ENCODE results near the gene SDK1.
A peak's percentile ranks its signal among the peaks of the same experiment; 100 is the strongest.

Gene SDK1

DNA sequence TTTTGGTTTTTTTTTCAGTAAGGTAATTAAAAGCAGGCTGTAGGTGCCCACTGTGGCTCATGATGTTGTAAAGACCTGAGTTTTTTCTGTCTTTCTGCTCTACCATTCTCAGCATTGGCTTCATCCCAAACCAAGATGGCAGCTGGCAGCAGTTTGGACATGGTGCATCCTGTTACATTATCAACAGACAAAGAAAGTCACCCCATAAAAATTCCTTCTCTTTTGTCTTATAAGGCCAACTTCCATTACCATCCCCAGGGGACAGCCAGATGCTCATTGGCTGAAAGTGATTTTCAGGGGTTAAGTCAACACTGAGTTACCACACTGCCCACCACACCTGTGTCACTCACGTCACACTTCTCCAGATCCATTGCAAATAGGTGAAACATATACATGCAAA is 558.4 kb downstream of the SDK1 start:
- WGBS, 2 donors (ENCODE audit: extremely low coverage in 2 of 2, insufficient read length in 2 of 2, insufficient replicate concordance in 1 of 2) = no CpG with 5 or more reads among the region's 1 CpG
- no peak overlapping the region for H3K4ac ChIP-seq (ENCODE audit: low read length)

GRCh38 chr7:3860932-3861331 is 559.9 kb downstream of the SDK1 start:
- H3K23ac ChIP-seq (ENCODE audit: low read depth, low read length, poor library complexity) = no peak overlapping the region
- no peak overlapping the region for H3K9ac ChIP-seq (ENCODE audit: low read depth, low read length, poor library complexity)
- no peaks in the 10 kb centered on the region for H3K36me3 ChIP-seq (replicated peaks in 1 of 2; ENCODE audit: control insufficient read depth in 2 of 2, insufficient read depth in 2 of 2, low read length in 2 of 2)
- no peak overlapping the region for H3K4ac ChIP-seq (ENCODE audit: low read length)
- no peak overlapping the region for H2AFZ ChIP-seq (ENCODE audit: low read length)
- H3K18ac ChIP-seq (ENCODE audit: low read length) = no peak overlapping the region
- no peak overlapping the region for H4K91ac ChIP-seq (ENCODE audit: low read depth, low read length, poor library complexity)
- H2AK5ac ChIP-seq (ENCODE audit: low read depth, low read length) = no peak overlapping the region
- no peak for DNase-seq (ENCODE audit: low spot score)
- H3K27me3 ChIP-seq (ENCODE audit: control insufficient read depth in 3 of 3, insufficient read depth in 3 of 3, low read depth in 1 of 3, low read length in 3 of 3) = no peaks in the 10 kb centered on the region
- H2BK120ac ChIP-seq (ENCODE audit: low read depth, low read length) = no peak overlapping the region
- no peak overlapping the region for H2BK12ac ChIP-seq (ENCODE audit: low read length)
- H3K79me1 ChIP-seq (ENCODE audit: low read depth, low read length) = no peaks in the 10 kb centered on the region
- H3K4me3 ChIP-seq (ENCODE audit: low read length in 2 of 2) = no peak overlapping the region
- no peak overlapping the region for H3K4me2 ChIP-seq (ENCODE audit: insufficient read depth, low read length, poor library complexity, severe bottlenecking)
- H2BK5ac ChIP-seq (ENCODE audit: low read length) = no peak overlapping the region
- H3K14ac ChIP-seq (ENCODE audit: low read length) = no peak overlapping the region
- H3K4me1 ChIP-seq (ENCODE audit: control insufficient read depth in 2 of 2, insufficient read depth in 1 of 2, low read depth in 1 of 2, low read length in 2 of 2) = peaks cover 2 to 15% of the 10 kb centered on the region in 2 donors
- no CpG with 5 or more reads among the region's 9 CpGs for WGBS, 2 donors (ENCODE audit: extremely low coverage in 2 of 2, insufficient read length in 2 of 2, insufficient replicate concordance in 1 of 2)
- H3K27ac ChIP-seq (replicated peaks; ENCODE audit: low read length) = no peak overlapping the region
- H4K8ac ChIP-seq (ENCODE audit: low read depth, low read length) = no peak overlapping the region
- H3K9me3 ChIP-seq (replicated peaks in 1 of 2; ENCODE audit: control insufficient read depth in 2 of 2, insufficient read depth in 1 of 2, low read depth in 1 of 2, low read length in 2 of 2) = peaks cover 0 to 12% of the 10 kb centered on the region in 2 donors
- no peak overlapping the region for H2BK15ac ChIP-seq (ENCODE audit: low read length)

More for the DNA sequence above, 558.4 kb downstream of the SDK1 start:
- Histone ChIP-seq H4K8ac (ENCODE audit: low read depth, low read length) (no peak overlapping the region), H2AFZ (ENCODE audit: low read length) (no peak overlapping the region), H2BK5ac (ENCODE audit: low read length) (no peak overlapping the region), H3K9ac (ENCODE audit: low read depth, low read length, poor library complexity) (no peak overlapping the region), H3K36me3 (replicated peaks in 1 of 2; ENCODE audit: control insufficient read depth in 2 of 2, insufficient read depth in 2 of 2, low read length in 2 of 2) (no peaks in the 10 kb centered on the region), H3K4me2 (ENCODE audit: insufficient read depth, low read length, poor library complexity, severe bottlenecking) (no peak overlapping the region), H2BK12ac (ENCODE audit: low read length) (no peak overlapping the region), H3K4me1 (ENCODE audit: control insufficient read depth in 2 of 2, insufficient read depth in 1 of 2, low read depth in 1 of 2, low read length in 2 of 2) (peaks cover 2 to 15% of the 10 kb centered on the region in 2 donors), H3K79me1 (ENCODE audit: low read depth, low read length) (no peaks in the 10 kb centered on the region), H3K4me3 (ENCODE audit: low read length in 2 of 2) (no peak overlapping the region), H3K18ac (ENCODE audit: low read length) (no peak overlapping the region), H3K14ac (ENCODE audit: low read length) (no peak overlapping the region), H4K91ac (ENCODE audit: low read depth, low read length, poor library complexity) (no peak overlapping the region), H2BK120ac (ENCODE audit: low read depth, low read length) (no peak overlapping the region), H3K9me3 (replicated peaks in 1 of 2; ENCODE audit: control insufficient read depth in 2 of 2, insufficient read depth in 1 of 2, low read depth in 1 of 2, low read length in 2 of 2) (peaks cover 4 to 21% of the 10 kb centered on the region in 2 donors), H3K27me3 (ENCODE audit: control insufficient read depth in 3 of 3, insufficient read depth in 3 of 3, low read depth in 1 of 3, low read length in 3 of 3) (no peaks in the 10 kb centered on the region), H3K27ac (replicated peaks; ENCODE audit: low read length) (no peak overlapping the region), H2BK15ac (ENCODE audit: low read length) (no peak overlapping the region), H3K23ac (ENCODE audit: low read depth, low read length, poor library complexity) (no peak overlapping the region), H2AK5ac (ENCODE audit: low read depth, low read length) (no peak overlapping the region)
- DNase-seq (ENCODE audit: low spot score) = no peak

DNA sequence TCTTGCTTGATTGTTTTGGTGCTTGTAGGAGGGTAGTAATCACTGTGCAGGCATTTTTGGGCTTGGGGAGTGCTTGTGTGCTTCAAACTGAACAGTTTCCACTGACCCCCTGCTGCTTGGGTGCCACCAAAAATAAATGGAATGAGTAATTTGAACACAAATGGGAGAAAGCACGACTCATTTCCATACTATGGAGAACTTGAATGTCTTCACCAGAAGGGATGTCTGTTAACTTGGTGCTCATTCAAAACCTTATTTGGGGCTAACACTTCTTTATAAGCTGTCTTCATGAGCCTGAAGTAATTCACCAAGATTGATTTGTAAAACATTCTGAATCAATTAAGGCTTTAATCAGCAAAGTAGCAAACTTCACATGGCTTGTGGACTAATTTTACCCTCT is 560.3 kb downstream of the SDK1 start:
- H3K23ac ChIP-seq (ENCODE audit: low read depth, low read length, poor library complexity) = no peak overlapping the region
- H2AK5ac ChIP-seq (ENCODE audit: low read depth, low read length) = no peak overlapping the region
- H4K8ac ChIP-seq (ENCODE audit: low read depth, low read length) = no peak overlapping the region
- H3K18ac ChIP-seq (ENCODE audit: low read length) = no peak overlapping the region
- no peaks in the 10 kb centered on the region for H3K27me3 ChIP-seq (ENCODE audit: control insufficient read depth in 3 of 3, insufficient read depth in 3 of 3, low read depth in 1 of 3, low read length in 3 of 3)
- H3K4me3 ChIP-seq (ENCODE audit: low read length in 2 of 2) = no peak overlapping the region
- H3K79me1 ChIP-seq (ENCODE audit: low read depth, low read length) = no peaks in the 10 kb centered on the region
- no peak overlapping the region for H4K91ac ChIP-seq (ENCODE audit: low read depth, low read length, poor library complexity)
- no peak overlapping the region for H3K14ac ChIP-seq (ENCODE audit: low read length)
- DNase-seq (ENCODE audit: low spot score) = no peak
- peaks cover 2 to 15% of the 10 kb centered on the region in 2 donors for H3K4me1 ChIP-seq (ENCODE audit: control insufficient read depth in 2 of 2, insufficient read depth in 1 of 2, low read depth in 1 of 2, low read length in 2 of 2)
- no peak overlapping the region for H2BK15ac ChIP-seq (ENCODE audit: low read length)
- no CpG with 5 or more reads among the region's 1 CpG for WGBS, 2 donors (ENCODE audit: extremely low coverage in 2 of 2, insufficient read length in 2 of 2, insufficient replicate concordance in 1 of 2)
- no peak overlapping the region for H3K4ac ChIP-seq (ENCODE audit: low read length)
- H2AFZ ChIP-seq (ENCODE audit: low read length) = no peak overlapping the region
- H3K9me3 ChIP-seq (replicated peaks in 1 of 2; ENCODE audit: control insufficient read depth in 2 of 2, insufficient read depth in 1 of 2, low read depth in 1 of 2, low read length in 2 of 2) = peaks cover 0 to 12% of the 10 kb centered on the region in 2 donors
- H2BK120ac ChIP-seq (ENCODE audit: low read depth, low read length) = no peak overlapping the region
- no peak overlapping the region for H2BK12ac ChIP-seq (ENCODE audit: low read length)
- no peak overlapping the region for H2BK5ac ChIP-seq (ENCODE audit: low read length)
- H3K9ac ChIP-seq (ENCODE audit: low read depth, low read length, poor library complexity) = no peak overlapping the region
- H3K36me3 ChIP-seq (replicated peaks in 1 of 2; ENCODE audit: control insufficient read depth in 2 of 2, insufficient read depth in 2 of 2, low read length in 2 of 2) = no peaks in the 10 kb centered on the region
- no peak overlapping the region for H3K4me2 ChIP-seq (ENCODE audit: insufficient read depth, low read length, poor library complexity, severe bottlenecking)
- no peak overlapping the region for H3K27ac ChIP-seq (replicated peaks; ENCODE audit: low read length)

DNA sequence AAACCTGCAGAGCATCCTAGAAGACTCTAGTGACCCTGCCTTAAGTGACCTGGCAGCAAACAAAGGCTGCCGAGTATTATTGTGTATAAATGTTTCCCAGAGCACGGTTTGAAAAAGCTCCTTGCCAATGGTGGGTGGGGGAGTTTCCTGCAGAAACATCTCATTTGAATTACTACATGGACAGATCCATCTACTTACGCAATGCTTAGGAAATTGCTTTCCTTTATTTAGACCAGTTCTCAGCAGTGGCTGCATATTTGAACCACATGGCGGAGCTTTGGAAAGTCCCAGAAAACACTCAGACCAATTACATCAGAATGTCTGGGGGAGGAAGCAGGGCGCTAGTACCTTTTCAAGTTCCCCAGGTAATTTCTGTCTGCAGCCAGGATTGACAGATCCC is 560.9 kb downstream of the SDK1 start:
- no peak overlapping the region for H3K4me3 ChIP-seq (ENCODE audit: low read length in 2 of 2)
- no peak overlapping the region for H4K91ac ChIP-seq (ENCODE audit: low read depth, low read length, poor library complexity)
- no peak overlapping the region for H2BK15ac ChIP-seq (ENCODE audit: low read length)
- H3K27ac ChIP-seq (replicated peaks; ENCODE audit: low read length) = no peak overlapping the region
- H3K27me3 ChIP-seq (ENCODE audit: control insufficient read depth in 3 of 3, insufficient read depth in 3 of 3, low read depth in 1 of 3, low read length in 3 of 3) = no peaks in the 10 kb centered on the region
- H2BK120ac ChIP-seq (ENCODE audit: low read depth, low read length) = no peak overlapping the region
- peaks cover 0 to 16% of the 10 kb centered on the region in 2 donors for H3K9me3 ChIP-seq (replicated peaks in 1 of 2; ENCODE audit: control insufficient read depth in 2 of 2, insufficient read depth in 1 of 2, low read depth in 1 of 2, low read length in 2 of 2)
- no peak overlapping the region for H3K9ac ChIP-seq (ENCODE audit: low read depth, low read length, poor library complexity)
- H3K36me3 ChIP-seq (replicated peaks in 1 of 2; ENCODE audit: control insufficient read depth in 2 of 2, insufficient read depth in 2 of 2, low read length in 2 of 2) = no peaks in the 10 kb centered on the region
- H3K4me2 ChIP-seq (ENCODE audit: insufficient read depth, low read length, poor library complexity, severe bottlenecking) = no peak overlapping the region
- no peak overlapping the region for H2BK5ac ChIP-seq (ENCODE audit: low read length)
- no peak overlapping the region for H3K18ac ChIP-seq (ENCODE audit: low read length)
- H3K4me1 ChIP-seq (ENCODE audit: control insufficient read depth in 2 of 2, insufficient read depth in 1 of 2, low read depth in 1 of 2, low read length in 2 of 2) = peaks cover 2 to 15% of the 10 kb centered on the region in 2 donors
- peak overlapping the region; percentile 44 for H2AFZ ChIP-seq (ENCODE audit: low read length)
- H3K79me1 ChIP-seq (ENCODE audit: low read depth, low read length) = no peaks in the 10 kb centered on the region
- no peak overlapping the region for H3K14ac ChIP-seq (ENCODE audit: low read length)
- H3K4ac ChIP-seq (ENCODE audit: low read length) = no peak overlapping the region
- H2BK12ac ChIP-seq (ENCODE audit: low read length) = no peak overlapping the region
- no peak overlapping the region for H2AK5ac ChIP-seq (ENCODE audit: low read depth, low read length)
- DNase-seq (ENCODE audit: low spot score) = no peak
- H3K23ac ChIP-seq (ENCODE audit: low read depth, low read length, poor library complexity) = no peak overlapping the region
- no peak overlapping the region for H4K8ac ChIP-seq (ENCODE audit: low read depth, low read length)
- WGBS, 2 donors (ENCODE audit: extremely low coverage in 2 of 2, insufficient read length in 2 of 2, insufficient replicate concordance in 1 of 2) = no CpG with 5 or more reads among the region's 5 CpGs
